Measurements from ENCODE around the gene GABRG2. TPM values are rescaled to one million over a fixed set of nuclear protein-coding genes. Genes with fewer than 3 reads are reported as not detected.

Gene GABRG2
- polyA plus RNA-seq, 1 donor from 2014 or later: 35.8 TPM

GRCh38 chr5:162119801-162120200 is 52.2 kb downstream of the GABRG2 start:
- no peak overlapping the region for H3K27ac ChIP-seq (ENCODE audit: low read length)
- H2AFZ ChIP-seq (ENCODE audit: low read depth, low read length): no peak overlapping the region
- TF ChIP-seq, protein P1, sequence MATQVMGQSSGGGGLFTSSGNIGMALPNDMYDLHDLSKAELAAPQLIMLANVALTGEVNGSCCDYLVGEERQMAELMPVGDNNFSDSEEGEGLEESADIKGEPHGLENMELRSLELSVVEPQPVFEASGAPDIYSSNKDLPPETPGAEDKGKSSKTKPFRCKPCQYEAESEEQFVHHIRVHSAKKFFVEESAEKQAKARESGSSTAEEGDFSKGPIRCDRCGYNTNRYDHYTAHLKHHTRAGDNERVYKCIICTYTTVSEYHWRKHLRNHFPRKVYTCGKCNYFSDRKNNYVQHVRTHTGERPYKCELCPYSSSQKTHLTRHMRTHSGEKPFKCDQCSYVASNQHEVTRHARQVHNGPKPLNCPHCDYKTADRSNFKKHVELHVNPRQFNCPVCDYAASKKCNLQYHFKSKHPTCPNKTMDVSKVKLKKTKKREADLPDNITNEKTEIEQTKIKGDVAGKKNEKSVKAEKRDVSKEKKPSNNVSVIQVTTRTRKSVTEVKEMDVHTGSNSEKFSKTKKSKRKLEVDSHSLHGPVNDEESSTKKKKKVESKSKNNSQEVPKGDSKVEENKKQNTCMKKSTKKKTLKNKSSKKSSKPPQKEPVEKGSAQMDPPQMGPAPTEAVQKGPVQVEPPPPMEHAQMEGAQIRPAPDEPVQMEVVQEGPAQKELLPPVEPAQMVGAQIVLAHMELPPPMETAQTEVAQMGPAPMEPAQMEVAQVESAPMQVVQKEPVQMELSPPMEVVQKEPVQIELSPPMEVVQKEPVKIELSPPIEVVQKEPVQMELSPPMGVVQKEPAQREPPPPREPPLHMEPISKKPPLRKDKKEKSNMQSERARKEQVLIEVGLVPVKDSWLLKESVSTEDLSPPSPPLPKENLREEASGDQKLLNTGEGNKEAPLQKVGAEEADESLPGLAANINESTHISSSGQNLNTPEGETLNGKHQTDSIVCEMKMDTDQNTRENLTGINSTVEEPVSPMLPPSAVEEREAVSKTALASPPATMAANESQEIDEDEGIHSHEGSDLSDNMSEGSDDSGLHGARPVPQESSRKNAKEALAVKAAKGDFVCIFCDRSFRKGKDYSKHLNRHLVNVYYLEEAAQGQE (IDR thresholded peaks at IDR 0.05; ENCODE audit: borderline replicate concordance): no peak
- TF ChIP-seq SMC3 (conservative IDR thresholded peaks at IDR 0.05; ENCODE audit: poor library complexity) (no peak), EP300 (conservative IDR thresholded peaks at IDR 0.05; ENCODE audit: poor library complexity, severe bottlenecking) (no peak)
- no peak overlapping the region for H3K9ac ChIP-seq (ENCODE audit: low read length)
- H3K9me3 ChIP-seq (ENCODE audit: low read length): no peaks in the 10 kb centered on the region
- H3K4me2 ChIP-seq (ENCODE audit: low read length): no peak overlapping the region
- no peaks in the 10 kb centered on the region for H4K20me1 ChIP-seq (ENCODE audit: insufficient read depth)
- H3K36me3 ChIP-seq (ENCODE audit: insufficient read depth, low read length): no peaks in the 10 kb centered on the region
- no peaks in the 10 kb centered on the region for H3K27me3 ChIP-seq (ENCODE audit: insufficient read depth, low read depth, low read length)
- no peaks in the 10 kb centered on the region for H3K9me2 ChIP-seq (ENCODE audit: insufficient read depth, low read length)
- no peak overlapping the region for H3K4me3 ChIP-seq (ENCODE audit: low read length)
- H3F3A ChIP-seq (ENCODE audit: insufficient read depth, low read length, poor library complexity, severe bottlenecking): no peaks in the 10 kb centered on the region
- H3K79me2 ChIP-seq (replicated peaks; ENCODE audit: insufficient read depth, low read length): no peaks in the 10 kb centered on the region

DNA sequence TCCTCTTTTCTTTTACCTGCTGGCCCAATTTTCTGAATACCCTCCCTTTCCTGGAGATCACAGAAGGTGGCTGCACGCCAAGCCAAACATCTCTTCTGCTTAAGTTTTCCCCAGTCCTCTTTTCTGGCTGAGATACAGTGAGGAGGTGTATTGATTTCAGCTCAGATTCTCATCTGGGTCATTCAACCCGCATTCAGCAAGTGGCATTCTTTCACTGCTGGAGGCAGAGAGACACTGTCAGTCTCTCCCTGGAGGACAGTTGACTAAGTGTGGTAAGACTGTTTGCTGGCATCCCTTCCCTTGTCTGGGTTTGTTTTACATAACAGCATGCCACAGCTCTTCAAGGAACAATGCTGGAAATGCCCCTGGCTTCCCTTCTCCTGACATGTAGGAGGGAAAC is 60.5 kb downstream of the GABRG2 start:
- no peaks in the 10 kb centered on the region for H3K79me2 ChIP-seq (replicated peaks; ENCODE audit: insufficient read depth, low read length)
- H3K27me3 ChIP-seq (ENCODE audit: insufficient read depth, low read depth, low read length): no peaks in the 10 kb centered on the region
- no peak overlapping the region for H2AFZ ChIP-seq (ENCODE audit: low read depth, low read length)
- H3K4me2 ChIP-seq (ENCODE audit: low read length): no peak overlapping the region
- no peak overlapping the region for H3K4me3 ChIP-seq (ENCODE audit: low read length)
- TF ChIP-seq MXI1 (conservative IDR thresholded peaks at IDR 0.05; ENCODE audit: poor library complexity, severe bottlenecking): no peak
- TF ChIP-seq RAD21 (conservative IDR thresholded peaks at IDR 0.05): no peak
- TF ChIP-seq SMC3 (conservative IDR thresholded peaks at IDR 0.05; ENCODE audit: poor library complexity): no peak
- TF ChIP-seq EP300 (conservative IDR thresholded peaks at IDR 0.05; ENCODE audit: poor library complexity, severe bottlenecking): no peak
- TF ChIP-seq EZH2 (IDR thresholded peaks at IDR 0.05; ENCODE audit: borderline replicate concordance, insufficient read depth, low read length, poor library complexity, severe bottlenecking): no peak
- no peak for TF ChIP-seq POLR2AphosphoS5 (IDR thresholded peaks at IDR 0.05)
- no peak for TF ChIP-seq TAF1 (IDR thresholded peaks at IDR 0.05; ENCODE audit: low read depth)
- TF ChIP-seq, protein P2, sequence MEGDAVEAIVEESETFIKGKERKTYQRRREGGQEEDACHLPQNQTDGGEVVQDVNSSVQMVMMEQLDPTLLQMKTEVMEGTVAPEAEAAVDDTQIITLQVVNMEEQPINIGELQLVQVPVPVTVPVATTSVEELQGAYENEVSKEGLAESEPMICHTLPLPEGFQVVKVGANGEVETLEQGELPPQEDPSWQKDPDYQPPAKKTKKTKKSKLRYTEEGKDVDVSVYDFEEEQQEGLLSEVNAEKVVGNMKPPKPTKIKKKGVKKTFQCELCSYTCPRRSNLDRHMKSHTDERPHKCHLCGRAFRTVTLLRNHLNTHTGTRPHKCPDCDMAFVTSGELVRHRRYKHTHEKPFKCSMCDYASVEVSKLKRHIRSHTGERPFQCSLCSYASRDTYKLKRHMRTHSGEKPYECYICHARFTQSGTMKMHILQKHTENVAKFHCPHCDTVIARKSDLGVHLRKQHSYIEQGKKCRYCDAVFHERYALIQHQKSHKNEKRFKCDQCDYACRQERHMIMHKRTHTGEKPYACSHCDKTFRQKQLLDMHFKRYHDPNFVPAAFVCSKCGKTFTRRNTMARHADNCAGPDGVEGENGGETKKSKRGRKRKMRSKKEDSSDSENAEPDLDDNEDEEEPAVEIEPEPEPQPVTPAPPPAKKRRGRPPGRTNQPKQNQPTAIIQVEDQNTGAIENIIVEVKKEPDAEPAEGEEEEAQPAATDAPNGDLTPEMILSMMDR (IDR thresholded peaks at IDR 0.05; ENCODE audit: poor library complexity, severe bottlenecking): no peak
- TF ChIP-seq, protein P1 (IDR thresholded peaks at IDR 0.05; ENCODE audit: borderline replicate concordance): no peak
- no peaks in the 10 kb centered on the region for H4K20me1 ChIP-seq (ENCODE audit: insufficient read depth)
- no peak overlapping the region for H3K27ac ChIP-seq (ENCODE audit: low read length)
- no peaks in the 10 kb centered on the region for H3K9me3 ChIP-seq (ENCODE audit: low read length)
- peaks cover 4% of the 10 kb centered on the region for H3F3A ChIP-seq (ENCODE audit: insufficient read depth, low read length, poor library complexity, severe bottlenecking)
- H3K9ac ChIP-seq (ENCODE audit: low read length): no peak overlapping the region
- no peaks in the 10 kb centered on the region for H3K36me3 ChIP-seq (ENCODE audit: insufficient read depth, low read length)
- H3K9me2 ChIP-seq (ENCODE audit: insufficient read depth, low read length): no peaks in the 10 kb centered on the region
